ENCODE data around the gene ASB7.

DNA sequence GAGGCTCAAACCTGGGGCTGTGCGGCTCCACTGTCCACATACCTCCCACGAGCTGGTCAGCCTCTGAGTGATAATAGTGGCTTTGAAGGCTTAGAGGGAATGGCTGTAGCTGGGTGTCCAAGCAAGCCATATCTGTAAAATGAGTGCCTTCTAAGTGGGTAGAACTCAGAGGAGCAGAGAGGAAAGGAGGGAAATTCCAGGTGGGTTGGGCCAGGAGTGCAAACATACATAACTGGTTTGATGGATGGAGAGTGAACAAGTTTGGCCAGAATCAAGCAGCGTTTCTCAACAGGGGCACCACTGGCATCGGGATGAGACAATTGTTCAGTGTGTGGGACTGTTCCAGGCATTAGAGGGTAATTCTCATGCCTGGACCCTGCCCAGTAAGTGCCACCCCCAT is 91.1 kb downstream of the ASB7 start:
- TF ChIP-seq, protein P1, sequence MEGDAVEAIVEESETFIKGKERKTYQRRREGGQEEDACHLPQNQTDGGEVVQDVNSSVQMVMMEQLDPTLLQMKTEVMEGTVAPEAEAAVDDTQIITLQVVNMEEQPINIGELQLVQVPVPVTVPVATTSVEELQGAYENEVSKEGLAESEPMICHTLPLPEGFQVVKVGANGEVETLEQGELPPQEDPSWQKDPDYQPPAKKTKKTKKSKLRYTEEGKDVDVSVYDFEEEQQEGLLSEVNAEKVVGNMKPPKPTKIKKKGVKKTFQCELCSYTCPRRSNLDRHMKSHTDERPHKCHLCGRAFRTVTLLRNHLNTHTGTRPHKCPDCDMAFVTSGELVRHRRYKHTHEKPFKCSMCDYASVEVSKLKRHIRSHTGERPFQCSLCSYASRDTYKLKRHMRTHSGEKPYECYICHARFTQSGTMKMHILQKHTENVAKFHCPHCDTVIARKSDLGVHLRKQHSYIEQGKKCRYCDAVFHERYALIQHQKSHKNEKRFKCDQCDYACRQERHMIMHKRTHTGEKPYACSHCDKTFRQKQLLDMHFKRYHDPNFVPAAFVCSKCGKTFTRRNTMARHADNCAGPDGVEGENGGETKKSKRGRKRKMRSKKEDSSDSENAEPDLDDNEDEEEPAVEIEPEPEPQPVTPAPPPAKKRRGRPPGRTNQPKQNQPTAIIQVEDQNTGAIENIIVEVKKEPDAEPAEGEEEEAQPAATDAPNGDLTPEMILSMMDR (IDR thresholded peaks at IDR 0.05) = no peak
- no peak for TF ChIP-seq EZH2 (IDR thresholded peaks at IDR 0.05)
- no peak for TF ChIP-seq EZH2phosphoT487 (IDR thresholded peaks at IDR 0.05)
